ENCODE data around the gene STPG2. TPM values are rescaled to one million over a fixed set of nuclear protein-coding genes. Genes with fewer than 3 reads are reported as not detected.

The STPG2 gene
- total and polyA plus RNA-seq, 2 donors (not counting 3 experiments of a cell fraction or from before 2014, with no cell fraction given) = not detected

GRCh38 chr4:98150092-98150761 lies 7.0 kb upstream of the STPG2 start:
- intact Hi-C loops (cut with micrococcal nuclease) (loop anchor here (1.0 to 10.0 kb wide), 5 partner anchors 315 to 1312 kb away; partner anchors contain the start of gene ADH5), dilution Hi-C loops (cut with MboI; ENCODE audit: extremely low pct_ligation_motif_present, low sequenced_read_pairs) (no loop called here)
- no peaks in the 10 kb centered on the region for H3K79me2 ChIP-seq (ENCODE audit: control insufficient read depth, insufficient read depth, low read length)
- FAIRE-seq (no peak), DNase-seq (ENCODE audit: low read depth, low spot score) (no peak)
- no peaks in the 10 kb centered on the region for H3K9me1 ChIP-seq (replicated peaks; ENCODE audit: control insufficient read depth, extremely low read depth, insufficient read depth, low read length)
- H3K4me1 ChIP-seq (ENCODE audit: control insufficient read depth, extremely low read depth, insufficient read depth, low read length) = peaks cover 6% of the 10 kb centered on the region
- ChIA-PET CTCF (interaction anchor here (0.7 to 2.7 kb wide), 14 partner anchors 9 to 1314 kb away, joined by 3 to 26 read pairs (median 4); partner anchors contain the start of gene METAP1), POLR2A (no interaction called here)
- no peak overlapping the region for H3K27ac ChIP-seq (ENCODE audit: insufficient read depth, low read depth, low read length)
- H3K4me3 ChIP-seq (replicated peaks in 1 of 3; ENCODE audit: insufficient read depth in 1 of 3, low read depth in 1 of 3, low read length in 3 of 3) = no peak overlapping the region
- no peaks in the 10 kb centered on the region for H3K9me3 ChIP-seq (replicated peaks; ENCODE audit: control insufficient read depth, insufficient read depth, low read length)
- no peak for TF ChIP-seq POLR2A (IDR thresholded peaks at IDR 0.05; ENCODE audit: low read depth, low read length)
- no peak for TF ChIP-seq JUN (IDR thresholded peaks at IDR 0.05; ENCODE audit: borderline replicate concordance, insufficient read depth, insufficient read length, low read depth)
- TF ChIP-seq POLR2AphosphoS5 (IDR thresholded peaks at IDR 0.05; ENCODE audit: insufficient read depth, low read depth, low read length) = no peak
- TF ChIP-seq MYC (IDR thresholded peaks at IDR 0.05; ENCODE audit: low read depth, low read length) = no peak
- no peak for TF ChIP-seq FOS (IDR thresholded peaks at IDR 0.05; ENCODE audit: borderline replicate concordance, insufficient read depth, low read length)
- TF ChIP-seq CTCF (IDR thresholded peaks at IDR 0.05; ENCODE audit: extremely low read depth in 1 of 2, insufficient read depth in 1 of 2, low read depth in 1 of 2, low read length in 2 of 2) = no peak
- peak overlapping the region; percentile 38 for H2AFZ ChIP-seq (ENCODE audit: low read depth, low read length)
- H3K27me3 ChIP-seq (ENCODE audit: control insufficient read depth in 2 of 2, insufficient read depth in 2 of 2, low read length in 2 of 2) = peaks cover 0 to 3% of the 10 kb centered on the region in 2 experiments
- no peaks in the 10 kb centered on the region for H4K20me1 ChIP-seq (replicated peaks; ENCODE audit: control insufficient read depth, extremely low read depth, insufficient read depth, low read length)
- H3K36me3 ChIP-seq (ENCODE audit: control insufficient read depth in 2 of 2, extremely low read depth in 1 of 2, insufficient read depth in 2 of 2, low read length in 2 of 2) = no peaks in the 10 kb centered on the region
- H3K4me2 ChIP-seq (ENCODE audit: insufficient read depth, low read length) = no peak overlapping the region
- BruUV-seq (replicated peaks) = no TSS peak
- no peak overlapping the region for H3K9ac ChIP-seq (replicated peaks; ENCODE audit: extremely low read depth, insufficient read depth, low read length)

Data from endothelial cell of umbilical vein (primary cell).